Activated naive CD4-positive, alpha-beta T cell treated with anti-CD3 and anti-CD28 coated beads, Interleukin-2, amount 50 U/mL, for 24 hours (primary cell): ENCODE measurements around the gene TRPC4.
"Not testable (repeated sequence)": the region's sequence is repeated elsewhere in the genome, so short reads cannot be mapped to it uniquely, and the experiment has no call there.

ENCODE experiments used
- H3K27ac Mint-ChIP-seq: one replicate; pipeline ENCODE4 v1.8.0; 2021; ENCODE audit warnings: mild to moderate bottlenecking, mixed read lengths
- H3K27me3 Mint-ChIP-seq: one replicate; pipeline ENCODE4 v1.8.0; 2021; ENCODE audit warnings: mixed read lengths
- H3K36me3 Mint-ChIP-seq: one replicate; pipeline ENCODE4 v1.8.0; 2021; ENCODE audit warnings: mixed read lengths
- H3K4me1 Mint-ChIP-seq: one replicate; pipeline ENCODE4 v1.8.0; 2021; ENCODE audit warnings: mixed read lengths
- H3K4me3 Mint-ChIP-seq: one replicate; pipeline ENCODE4 v1.8.0; 2021; ENCODE audit warnings: mild to moderate bottlenecking, mixed read lengths
- H3K9me3 Mint-ChIP-seq: one replicate; pipeline ENCODE4 v1.8.0; 2021; ENCODE audit warnings: mixed read lengths

TRPC4 gene

DNA sequence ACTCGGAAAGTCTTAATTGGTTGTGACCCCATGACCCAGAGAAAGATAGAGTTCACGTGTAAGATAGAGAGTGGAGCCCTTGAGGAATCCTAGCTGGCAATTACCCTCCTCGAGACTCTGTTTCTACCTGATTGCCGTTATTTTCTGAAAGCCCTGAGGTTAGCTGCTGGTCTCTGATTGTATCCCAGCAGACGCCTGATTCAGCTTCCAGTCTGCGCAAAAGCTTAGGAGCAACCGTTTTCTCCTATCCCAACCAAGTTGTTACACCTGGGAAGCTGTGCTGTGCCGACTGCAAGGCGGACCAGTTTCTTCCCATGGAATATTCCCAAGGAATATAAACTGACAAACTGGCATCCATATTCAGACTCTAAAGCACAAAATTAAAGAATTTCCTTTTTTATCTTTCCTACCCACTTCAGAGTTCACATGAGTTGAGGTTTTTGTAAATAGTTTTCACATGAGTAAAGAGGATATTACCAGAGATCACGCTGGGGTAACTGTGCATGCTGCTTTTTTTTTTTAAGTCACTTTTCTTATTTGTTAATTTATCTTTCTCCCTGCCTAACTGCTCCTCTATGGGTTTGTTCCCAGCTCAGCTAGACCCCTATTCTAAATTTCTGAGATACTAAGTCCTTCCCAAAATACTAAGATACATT lies 1.5 kb upstream of the TRPC4 start:
- H3K9me3 Mint-ChIP-seq, result no peaks in the 10 kb centered on the region
- peaks cover 27% of the 10 kb centered on the region for H3K27me3 Mint-ChIP-seq
- no peaks in the 10 kb centered on the region for H3K36me3 Mint-ChIP-seq
- no peak overlapping the region for H3K27ac Mint-ChIP-seq
- H3K4me3 Mint-ChIP-seq, result no peak overlapping the region
- H3K4me1 Mint-ChIP-seq, result peaks cover 6% of the 10 kb centered on the region

DNA sequence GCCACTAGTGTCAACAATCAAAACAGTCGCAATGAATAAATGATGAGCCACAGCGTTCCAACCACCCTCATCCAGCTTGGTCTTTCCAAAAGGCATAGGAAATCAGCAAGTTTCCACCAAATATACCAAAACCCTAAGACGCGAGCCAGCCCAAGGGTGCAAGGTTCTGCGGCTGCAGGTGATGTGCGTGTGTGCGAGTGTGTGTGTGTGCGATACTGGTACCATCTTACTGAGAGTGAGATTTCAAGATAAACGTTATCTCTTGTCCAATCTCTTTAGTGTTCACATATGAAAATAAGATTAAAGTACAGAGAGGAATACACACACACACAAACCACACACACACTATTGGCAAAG lies 895 bp upstream of the TRPC4 start:
- Mint-ChIP-seq H3K9me3 (no peaks in the 10 kb centered on the region), H3K36me3 (no peaks in the 10 kb centered on the region), H3K27me3 (peaks cover 25% of the 10 kb centered on the region), H3K4me3 (no peak overlapping the region), H3K27ac (no peak overlapping the region), H3K4me1 (peaks cover 6% of the 10 kb centered on the region)

DNA sequence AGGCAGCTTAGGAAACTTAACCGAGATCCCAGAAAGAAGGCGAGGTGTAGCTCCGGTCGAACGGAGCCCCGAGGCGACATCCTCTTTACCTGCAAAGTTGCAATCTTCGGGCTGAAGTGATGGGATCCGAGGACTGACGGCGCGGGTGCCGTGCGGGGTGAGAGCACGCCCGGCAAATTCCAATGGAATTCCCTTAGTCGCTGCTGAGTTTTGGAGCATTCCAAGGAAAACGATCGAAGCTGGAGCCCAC lies 141 bp downstream of the TRPC4 start:
- peak overlapping the region; percentile 19 for H3K4me3 Mint-ChIP-seq
- no peaks in the 10 kb centered on the region for H3K36me3 Mint-ChIP-seq
- H3K27ac Mint-ChIP-seq, result no peak overlapping the region
- peaks cover 25% of the 10 kb centered on the region for H3K27me3 Mint-ChIP-seq
- H3K4me1 Mint-ChIP-seq, result peaks cover 6% of the 10 kb centered on the region
- no peaks in the 10 kb centered on the region for H3K9me3 Mint-ChIP-seq

DNA sequence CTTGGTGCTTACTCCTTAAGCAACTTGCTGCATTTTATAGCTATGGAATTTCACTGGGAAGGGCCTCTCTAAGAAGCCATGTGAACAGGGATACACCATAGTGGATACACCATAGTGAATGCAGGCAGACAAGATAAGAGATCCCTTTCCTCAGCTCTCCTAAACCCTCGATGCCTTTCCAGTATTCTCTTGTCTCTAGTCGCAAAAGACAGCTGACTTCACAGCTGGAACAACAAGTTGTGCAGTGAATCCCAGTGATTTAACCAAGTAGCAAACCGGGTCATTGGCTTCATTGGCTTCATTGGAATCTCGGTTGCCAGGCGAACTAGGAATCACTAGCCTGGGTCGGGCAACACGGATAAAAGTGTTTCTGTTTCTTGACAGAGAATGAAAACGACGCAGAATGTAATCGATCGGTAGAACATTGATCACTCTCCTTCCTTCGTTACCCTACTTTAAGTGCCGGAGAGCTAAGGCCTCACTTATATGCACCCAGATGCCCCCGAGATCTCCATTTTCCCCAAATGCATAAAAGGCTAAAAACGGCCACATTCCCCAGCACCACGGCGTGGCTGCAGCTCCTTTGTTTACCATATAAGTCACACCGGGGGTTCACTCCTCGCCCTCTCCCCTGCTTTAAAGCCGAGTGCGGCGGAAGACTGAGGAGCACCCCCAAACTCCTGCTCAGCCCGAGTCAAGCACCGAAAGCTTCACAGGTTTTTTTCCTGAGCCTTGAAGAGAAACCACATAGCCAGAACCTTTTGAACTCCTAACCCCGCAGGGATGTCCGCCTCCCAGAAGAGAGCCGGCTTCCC lies 674 bp downstream of the TRPC4 start:
- H3K27me3 Mint-ChIP-seq, result peaks cover 25% of the 10 kb centered on the region
- no peaks in the 10 kb centered on the region for H3K9me3 Mint-ChIP-seq
- no peaks in the 10 kb centered on the region for H3K36me3 Mint-ChIP-seq
- peaks cover 6% of the 10 kb centered on the region for H3K4me1 Mint-ChIP-seq
- H3K4me3 Mint-ChIP-seq, result peak overlapping the region; percentile 19
- H3K27ac Mint-ChIP-seq, result no peak overlapping the region

DNA sequence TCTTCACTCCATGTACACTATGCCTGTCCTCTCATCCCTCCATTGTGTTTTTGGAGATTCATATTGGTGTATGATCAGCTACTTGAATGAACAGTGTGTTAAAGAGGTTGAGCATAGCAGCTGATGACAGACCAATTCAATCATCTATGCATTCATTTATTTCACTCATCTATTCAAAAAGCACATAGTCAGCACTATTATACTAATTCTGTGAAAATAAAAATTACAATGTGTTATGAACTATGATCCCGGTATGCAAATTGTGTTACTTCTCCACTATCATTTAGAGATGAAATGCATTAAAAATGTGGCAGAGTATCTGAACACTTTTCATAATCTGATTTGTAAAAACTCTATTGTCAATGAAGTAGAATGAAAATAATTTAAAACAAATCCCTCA lies 5.9 kb downstream of the TRPC4 start:
- H3K4me1 Mint-ChIP-seq, result no peaks in the 10 kb centered on the region
- H3K36me3 Mint-ChIP-seq, result no peaks in the 10 kb centered on the region
- H3K9me3 Mint-ChIP-seq, result no peaks in the 10 kb centered on the region
- no peak overlapping the region for H3K4me3 Mint-ChIP-seq
- H3K27ac Mint-ChIP-seq, result no peak overlapping the region
- peaks cover 5% of the 10 kb centered on the region for H3K27me3 Mint-ChIP-seq

DNA sequence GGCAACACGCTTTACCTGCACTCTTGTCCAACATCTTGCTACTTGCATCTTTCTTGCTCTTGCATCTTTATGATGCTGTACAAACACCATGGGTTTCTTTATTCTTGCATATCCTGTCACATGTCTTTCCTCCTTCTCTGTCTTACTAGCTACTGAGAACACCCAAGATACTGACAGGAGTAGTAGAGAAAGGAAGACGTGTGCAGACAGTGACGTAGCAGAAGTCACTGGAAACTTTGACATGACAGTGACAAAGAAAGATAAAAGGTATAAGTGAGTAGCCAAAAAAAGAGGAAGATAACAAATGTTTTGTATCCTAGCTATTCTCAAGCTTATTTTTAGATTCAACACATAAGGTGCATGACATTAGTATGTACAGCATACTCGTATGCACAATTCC lies 34.2 kb downstream of the TRPC4 start:
- no peaks in the 10 kb centered on the region for H3K36me3 Mint-ChIP-seq
- H3K4me1 Mint-ChIP-seq, result no peaks in the 10 kb centered on the region
- H3K27ac Mint-ChIP-seq, result no peak overlapping the region
- H3K4me3 Mint-ChIP-seq, result no peak overlapping the region
- H3K9me3 Mint-ChIP-seq, result no peaks in the 10 kb centered on the region
- no peaks in the 10 kb centered on the region for H3K27me3 Mint-ChIP-seq

DNA sequence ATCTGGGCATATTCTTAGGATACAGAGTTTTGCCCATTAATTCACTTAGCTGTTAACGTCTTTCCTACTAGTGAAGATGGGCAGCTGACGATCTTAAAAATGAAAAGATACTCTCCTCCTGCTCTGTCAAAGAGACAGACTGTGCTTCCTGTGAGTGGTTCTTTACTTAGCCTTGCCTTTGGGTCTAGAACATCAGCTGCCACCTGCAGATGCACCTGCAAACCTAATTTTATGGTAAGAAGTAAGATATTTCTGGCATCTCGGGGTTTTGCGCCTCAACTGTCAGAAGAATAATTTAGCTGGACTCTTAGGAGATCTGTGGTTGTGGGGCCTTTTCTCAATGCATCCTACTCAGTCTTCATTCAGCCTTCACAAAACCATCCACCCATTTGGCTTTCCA lies 36.2 kb downstream of the TRPC4 start:
- Mint-ChIP-seq H3K4me3 (no peak overlapping the region), H3K9me3 (peaks cover 4% of the 10 kb centered on the region), H3K27ac (no peak overlapping the region), H3K4me1 (no peaks in the 10 kb centered on the region), H3K27me3 (no peaks in the 10 kb centered on the region), H3K36me3 (no peaks in the 10 kb centered on the region)

DNA sequence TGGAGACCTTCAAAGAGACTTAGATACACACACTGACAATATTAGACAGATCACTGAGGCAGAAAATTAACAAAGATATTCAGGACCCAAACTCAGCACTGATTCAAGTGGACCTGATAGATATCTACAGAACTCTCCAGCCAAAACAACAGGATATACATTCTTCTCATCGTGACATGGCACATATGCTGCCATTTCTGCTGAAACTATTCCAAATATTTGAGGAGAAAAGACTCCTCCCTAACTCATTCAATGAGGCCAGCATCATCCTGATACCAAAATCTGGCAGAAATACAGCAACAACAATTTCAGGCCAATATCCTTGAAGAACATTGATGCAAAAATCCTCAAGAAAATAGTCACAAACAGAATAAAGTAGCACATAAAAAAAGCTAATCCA lies 53.3 kb downstream of the TRPC4 start:
- Mint-ChIP-seq H3K9me3 (peaks cover 44% of the 10 kb centered on the region), H3K27ac (no peak overlapping the region), H3K4me1 (no peaks in the 10 kb centered on the region), H3K27me3 (no peaks in the 10 kb centered on the region), H3K4me3 (no peak overlapping the region), H3K36me3 (no peaks in the 10 kb centered on the region)

DNA sequence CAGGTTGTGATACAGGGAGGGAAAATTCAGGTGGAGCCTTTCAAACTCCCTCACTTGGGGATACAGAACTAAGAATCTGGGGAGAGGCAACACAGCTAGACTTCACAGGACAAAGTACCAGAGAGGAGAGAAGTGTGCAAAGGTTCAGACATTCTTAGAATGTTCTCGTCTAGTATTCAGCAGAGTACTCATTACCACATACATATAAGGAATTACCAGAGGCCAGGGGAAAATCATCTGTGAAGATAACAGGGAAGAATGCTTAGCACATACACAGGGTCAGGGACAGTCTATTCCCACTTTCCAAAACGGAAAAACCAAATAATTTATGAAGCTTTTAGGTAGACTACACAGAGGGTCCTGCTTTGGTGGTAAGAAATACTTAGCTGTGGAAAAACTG lies 58.1 kb downstream of the TRPC4 start:
- Mint-ChIP-seq H3K9me3 (peaks cover 16% of the 10 kb centered on the region), H3K4me3 (no peak overlapping the region), H3K27me3 (no peaks in the 10 kb centered on the region), H3K4me1 (no peaks in the 10 kb centered on the region), H3K36me3 (no peaks in the 10 kb centered on the region), H3K27ac (no peak overlapping the region)

DNA sequence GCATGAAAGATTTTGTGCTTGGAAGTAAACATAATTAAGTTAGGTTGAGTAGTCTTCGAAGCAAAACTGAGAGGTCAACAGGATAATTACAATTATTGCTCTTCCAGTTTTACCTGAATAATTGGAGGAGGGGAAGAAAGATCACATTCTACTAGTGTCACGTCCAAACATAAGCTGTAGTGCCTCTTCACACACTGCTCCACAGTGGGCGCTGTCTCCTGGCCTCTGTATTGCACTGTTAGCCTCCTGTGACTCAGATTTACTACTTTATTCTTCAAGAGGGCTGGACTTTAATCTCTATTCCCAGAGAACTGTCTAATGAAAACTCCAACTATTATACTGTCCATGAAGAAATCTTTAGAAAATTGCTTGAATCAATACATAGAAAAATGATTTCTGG lies 62.9 kb downstream of the TRPC4 start:
- no peaks in the 10 kb centered on the region for H3K4me1 Mint-ChIP-seq
- no peak overlapping the region for H3K27ac Mint-ChIP-seq
- no peaks in the 10 kb centered on the region for H3K36me3 Mint-ChIP-seq
- H3K4me3 Mint-ChIP-seq, result no peak overlapping the region
- no peaks in the 10 kb centered on the region for H3K27me3 Mint-ChIP-seq
- H3K9me3 Mint-ChIP-seq, result no peaks in the 10 kb centered on the region

DNA sequence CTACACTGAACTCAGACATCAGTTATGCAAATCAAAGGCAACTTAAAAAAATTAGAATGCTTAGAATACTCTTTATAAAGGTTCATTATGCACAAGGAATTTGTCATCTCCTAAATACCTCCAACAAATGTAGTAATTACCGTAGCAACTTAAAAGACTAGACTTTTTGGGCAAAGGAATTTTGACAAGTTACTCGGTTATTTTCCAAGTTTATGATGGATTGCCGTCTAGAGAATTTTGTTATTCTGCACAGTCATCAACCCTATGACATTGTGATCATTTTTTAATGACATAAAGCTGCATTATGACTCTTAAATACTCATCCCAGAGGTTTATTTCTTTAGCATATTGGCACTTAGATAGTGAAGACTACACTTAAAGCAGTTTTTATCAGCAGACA lies 71.9 kb downstream of the TRPC4 start:
- no peaks in the 10 kb centered on the region for H3K9me3 Mint-ChIP-seq
- H3K36me3 Mint-ChIP-seq, result no peaks in the 10 kb centered on the region
- no peaks in the 10 kb centered on the region for H3K27me3 Mint-ChIP-seq
- H3K4me1 Mint-ChIP-seq, result no peaks in the 10 kb centered on the region
- no peak overlapping the region for H3K4me3 Mint-ChIP-seq
- H3K27ac Mint-ChIP-seq, result no peak overlapping the region

DNA sequence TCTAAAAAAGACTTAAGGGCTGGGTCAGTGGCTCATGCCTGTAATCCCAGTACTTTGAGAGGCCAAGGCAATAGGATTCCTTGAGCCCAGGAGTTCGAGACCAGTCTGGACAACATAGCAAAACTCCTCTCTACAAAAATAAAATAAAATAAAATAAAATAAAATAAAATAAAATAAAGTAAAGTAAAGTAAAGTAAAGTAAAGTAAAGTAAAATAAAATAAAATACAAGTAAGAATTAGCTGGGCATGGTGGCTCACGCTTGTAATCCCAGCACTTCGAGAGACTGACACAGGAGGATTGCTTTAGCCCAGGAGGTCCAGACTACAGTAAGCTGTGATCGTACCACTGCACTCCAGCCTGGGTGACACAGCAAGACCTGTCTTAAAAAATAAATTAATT lies 72.8 kb downstream of the TRPC4 start:
- H3K9me3 Mint-ChIP-seq, H3K27me3 Mint-ChIP-seq, H3K4me1 Mint-ChIP-seq, H3K27ac Mint-ChIP-seq, H3K4me3 Mint-ChIP-seq, H3K36me3 Mint-ChIP-seq: not testable (repeated sequence)

DNA sequence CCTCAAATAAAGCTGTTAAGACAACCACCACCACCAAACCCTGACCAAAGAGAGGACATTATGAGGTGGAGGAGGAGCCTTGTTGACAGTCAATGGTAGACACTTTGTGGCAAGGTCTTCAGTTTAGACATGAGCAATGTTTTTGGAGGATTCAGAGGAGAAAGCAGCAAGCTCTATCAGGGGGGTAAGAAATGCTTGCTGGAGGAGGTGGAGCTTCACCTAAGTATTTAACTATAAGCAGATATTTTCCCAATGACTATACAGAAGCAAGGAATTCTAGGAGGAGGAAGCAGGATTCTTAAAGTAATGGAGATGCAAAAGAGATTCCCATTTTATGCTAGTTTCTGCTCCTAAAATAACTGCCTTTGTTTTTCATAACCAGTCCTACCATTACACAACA lies 74.2 kb downstream of the TRPC4 start:
- Mint-ChIP-seq H3K4me3 (no peak overlapping the region), H3K36me3 (no peaks in the 10 kb centered on the region)

DNA sequence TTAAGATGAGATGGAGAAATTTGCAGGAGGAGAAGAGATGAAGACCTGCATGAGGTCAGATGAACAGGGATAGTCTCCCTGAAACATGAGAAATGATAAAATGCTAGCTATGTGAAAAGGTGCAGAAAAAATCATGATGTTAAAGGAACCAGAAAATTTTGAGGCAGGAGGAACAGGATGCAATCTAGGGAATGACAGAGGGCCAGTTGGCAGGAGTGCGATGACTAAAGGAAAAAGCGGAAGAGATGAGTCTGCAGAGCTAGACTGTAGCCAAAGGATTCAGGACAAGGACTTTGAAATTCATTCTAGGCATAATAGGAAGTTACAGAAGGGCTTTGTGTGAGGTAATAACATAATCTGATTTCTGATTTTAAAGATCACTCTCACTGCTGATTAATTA lies 77.9 kb downstream of the TRPC4 start:
- no peaks in the 10 kb centered on the region for H3K4me1 Mint-ChIP-seq
- H3K4me3 Mint-ChIP-seq, result no peak overlapping the region
- no peaks in the 10 kb centered on the region for H3K36me3 Mint-ChIP-seq
- no peaks in the 10 kb centered on the region for H3K27me3 Mint-ChIP-seq
- H3K27ac Mint-ChIP-seq, result no peak overlapping the region
- H3K9me3 Mint-ChIP-seq, result no peaks in the 10 kb centered on the region

More for the DNA sequence above, 74.2 kb downstream of the TRPC4 start:
- no peaks in the 10 kb centered on the region for H3K4me1 Mint-ChIP-seq
- H3K9me3 Mint-ChIP-seq, result no peaks in the 10 kb centered on the region
- no peaks in the 10 kb centered on the region for H3K27me3 Mint-ChIP-seq
- H3K27ac Mint-ChIP-seq, result no peak overlapping the region

DNA sequence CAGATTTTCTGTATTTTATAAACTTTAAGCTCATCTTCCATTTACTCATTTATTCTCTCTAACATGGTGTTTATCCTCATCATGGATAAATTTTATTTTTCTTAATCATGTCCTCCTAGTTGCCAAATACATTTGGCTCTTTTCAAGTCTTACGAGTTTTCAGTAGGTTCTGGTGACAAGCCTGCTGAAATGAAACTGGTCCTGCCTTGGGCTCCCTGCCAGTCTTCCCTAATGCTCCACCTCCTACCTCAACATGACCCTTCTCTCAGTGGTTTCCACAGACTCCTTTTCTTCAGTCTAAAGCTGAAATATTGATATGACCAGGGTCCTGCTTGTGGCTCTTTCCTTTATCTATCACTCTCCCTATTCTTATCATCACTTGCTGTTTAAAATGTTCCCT lies 81.2 kb downstream of the TRPC4 start:
- H3K4me1 Mint-ChIP-seq, result no peaks in the 10 kb centered on the region

DNA sequence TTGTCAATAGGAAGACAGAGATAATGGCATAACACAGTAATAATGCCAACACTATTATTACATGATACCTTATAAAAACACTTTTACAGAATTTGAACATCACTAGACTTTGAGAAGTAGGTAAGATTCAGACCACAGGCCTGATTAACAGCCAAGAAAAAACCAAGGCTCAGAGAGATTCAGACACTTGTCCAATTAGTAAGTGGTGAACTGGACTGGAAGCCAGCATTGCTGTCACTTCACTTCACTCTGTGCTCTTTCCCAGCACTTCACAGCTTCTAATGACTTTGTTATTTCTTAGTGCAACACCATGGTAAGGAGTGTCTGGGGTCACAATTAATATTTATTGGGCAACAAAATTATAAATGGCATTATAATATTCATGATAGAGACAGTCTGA lies 91.9 kb downstream of the TRPC4 start:
- Mint-ChIP-seq H3K9me3 (no peaks in the 10 kb centered on the region), H3K27me3 (no peaks in the 10 kb centered on the region), H3K27ac (no peak overlapping the region), H3K4me1 (no peaks in the 10 kb centered on the region), H3K4me3 (no peak overlapping the region), H3K36me3 (no peaks in the 10 kb centered on the region)

More for the DNA sequence above, 81.2 kb downstream of the TRPC4 start:
- Mint-ChIP-seq H3K27ac (no peak overlapping the region), H3K4me3 (no peak overlapping the region), H3K9me3 (no peaks in the 10 kb centered on the region), H3K36me3 (no peaks in the 10 kb centered on the region), H3K27me3 (no peaks in the 10 kb centered on the region)

DNA sequence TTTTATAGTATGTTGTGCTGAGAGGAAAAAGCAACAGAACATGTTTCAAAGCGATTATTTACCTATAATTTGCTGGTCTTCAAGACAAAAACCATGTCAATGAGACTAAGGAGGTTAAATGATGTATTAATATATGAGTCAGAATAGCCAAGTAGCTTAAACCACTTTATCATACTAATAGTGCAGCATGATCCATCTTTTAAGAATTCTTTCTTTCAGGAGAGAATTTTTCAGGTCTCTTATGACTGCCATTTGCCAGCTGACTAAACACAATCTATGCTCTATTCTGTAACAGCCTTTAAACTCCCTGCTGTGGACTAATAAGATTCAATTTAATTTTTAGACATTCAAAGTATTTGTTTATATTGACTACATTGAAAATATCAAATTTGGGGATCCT lies 93.7 kb downstream of the TRPC4 start:
- no peaks in the 10 kb centered on the region for H3K4me1 Mint-ChIP-seq
- no peaks in the 10 kb centered on the region for H3K36me3 Mint-ChIP-seq
- no peak overlapping the region for H3K27ac Mint-ChIP-seq
- H3K27me3 Mint-ChIP-seq, result no peaks in the 10 kb centered on the region
- H3K4me3 Mint-ChIP-seq, result no peak overlapping the region
- H3K9me3 Mint-ChIP-seq, result no peaks in the 10 kb centered on the region
